NCI-H1417 (cell line): ENCODE data around the gene HOXB1.
A peak's percentile ranks its signal among the peaks of the same experiment; 100 is the strongest.
"Not testable (repeated sequence)": the region's sequence is repeated elsewhere in the genome, so short reads cannot be mapped to it uniquely, and the experiment has no call there.

Source experiments
- DNase-seq, 3 experiments: peaks; one replicate each; lab custom pipeline; 2025; lab: John Stamatoyannopoulos, UW

The HOXB1 gene

DNA sequence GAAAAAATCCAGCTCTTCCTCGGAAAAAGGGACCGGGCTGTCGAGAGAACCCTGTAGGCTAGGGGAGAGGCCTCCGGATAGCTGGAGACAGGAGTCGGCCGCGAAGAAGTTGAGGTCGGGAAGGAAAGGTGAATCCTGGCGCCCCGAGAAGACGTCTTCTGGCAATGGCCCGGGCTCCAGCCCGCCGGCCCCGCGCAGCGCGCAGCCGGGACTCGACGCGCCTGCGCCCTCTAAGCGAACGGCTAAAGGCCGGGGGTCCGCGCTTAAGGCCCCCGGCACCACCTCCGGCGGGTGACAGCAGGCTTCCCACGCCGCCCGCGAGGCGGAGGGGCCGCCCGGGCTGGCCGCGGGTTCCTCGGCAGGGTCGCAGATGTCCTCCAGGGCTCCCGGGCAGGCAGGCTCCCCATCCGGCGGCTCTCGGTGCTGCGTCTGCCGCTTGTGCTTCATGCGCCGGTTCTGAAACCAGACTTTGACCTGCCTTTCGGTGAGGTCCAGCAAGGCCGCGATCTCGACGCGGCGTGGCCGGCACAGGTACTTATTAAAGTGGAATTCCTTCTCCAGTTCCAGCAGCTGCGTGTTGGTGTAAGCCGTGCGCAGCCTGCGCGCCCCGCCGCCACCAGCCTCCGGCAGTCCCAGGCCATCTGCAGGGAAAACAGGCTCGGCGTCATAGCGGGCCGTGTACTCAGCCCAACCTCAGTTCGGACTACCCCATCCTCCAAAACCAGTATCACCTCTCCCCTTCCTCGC, 12.5 kb upstream of the HOXB1 start:
- peak in 2 of 3 experiments; percentile 71 to 74 for DNase-seq

DNA sequence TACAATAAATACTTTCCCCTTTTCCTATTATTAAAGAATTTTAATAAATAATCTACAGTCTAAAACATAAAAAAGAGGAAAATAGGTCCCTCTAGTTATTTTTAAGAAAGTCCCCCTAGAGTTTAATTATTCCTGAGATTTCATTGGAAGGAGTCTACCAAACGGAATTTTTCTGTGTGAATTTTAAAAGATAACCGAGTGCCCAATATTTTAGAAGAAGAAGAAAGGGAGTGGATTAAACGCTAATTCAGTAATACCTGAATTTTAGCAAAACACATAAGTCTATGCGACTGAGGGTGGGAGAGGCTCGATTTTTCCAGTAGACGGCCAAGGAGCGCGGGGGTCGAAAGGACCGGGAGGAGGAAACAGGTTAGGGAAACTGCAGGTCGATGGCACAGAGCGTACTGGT, 11.9 kb upstream of the HOXB1 start:
- no peak for DNase-seq

GRCh38 chr17:48542114-48542656, 11.4 kb upstream of the HOXB1 start:
- DNase-seq = no peak

DNA sequence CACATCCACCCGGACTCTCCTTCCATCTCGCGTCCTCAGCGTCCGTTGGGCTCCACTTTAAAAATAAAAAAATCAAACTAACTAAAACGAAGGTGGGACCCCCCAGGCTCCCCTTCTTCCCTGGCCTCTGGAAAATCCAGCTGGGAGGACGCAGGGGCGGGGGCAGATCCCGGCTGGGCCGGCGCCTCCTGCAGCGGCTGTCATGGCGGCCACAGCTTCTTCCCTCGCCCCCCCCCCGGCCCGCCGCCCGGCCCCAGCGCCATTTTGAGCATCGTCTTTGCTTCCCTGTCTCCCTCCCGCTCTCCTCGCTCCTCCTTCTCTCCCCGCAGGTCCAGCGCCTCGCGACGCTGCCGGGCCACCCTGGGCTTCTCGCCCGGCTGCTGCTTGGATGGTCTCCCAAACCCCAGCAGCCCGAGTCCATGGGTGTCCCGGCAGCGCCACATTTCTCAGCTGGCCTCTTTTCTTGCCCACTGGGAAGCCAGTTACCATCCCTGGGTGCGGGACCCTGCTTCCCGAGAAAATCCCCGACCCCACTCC, 10.8 kb upstream of the HOXB1 start:
- DNase-seq = no peak

DNA sequence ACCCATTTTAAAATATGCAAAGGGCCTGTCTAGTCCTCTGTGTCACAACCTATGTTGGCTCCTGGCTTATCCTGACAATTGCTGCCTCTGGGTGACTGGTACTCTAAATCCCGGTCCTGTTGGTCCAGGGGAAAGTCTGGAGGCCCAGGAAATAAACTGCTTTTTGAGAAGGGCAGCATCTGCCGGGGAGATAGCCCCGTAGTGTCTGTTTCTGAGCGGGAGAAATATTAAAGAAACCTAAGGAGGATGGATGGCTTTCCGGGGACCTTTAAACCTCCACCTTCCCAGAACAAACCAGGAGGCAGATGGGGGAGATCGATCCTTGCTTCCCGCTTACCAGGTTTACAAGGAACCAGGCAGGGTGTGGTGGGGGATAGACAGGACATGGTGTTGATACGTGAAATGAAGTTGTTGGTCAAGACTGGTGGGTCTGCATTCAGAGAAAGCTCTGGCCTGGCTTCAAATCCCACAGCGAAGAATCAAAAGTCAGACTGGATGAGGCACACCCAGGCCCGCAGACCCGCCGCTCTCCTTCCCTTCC, 10.3 kb upstream of the HOXB1 start:
- no peak for DNase-seq

- DNase-seq = no peak
Measured at GRCh38 chr17:48540213-48540612, 9.4 kb upstream of the HOXB1 start.

DNA sequence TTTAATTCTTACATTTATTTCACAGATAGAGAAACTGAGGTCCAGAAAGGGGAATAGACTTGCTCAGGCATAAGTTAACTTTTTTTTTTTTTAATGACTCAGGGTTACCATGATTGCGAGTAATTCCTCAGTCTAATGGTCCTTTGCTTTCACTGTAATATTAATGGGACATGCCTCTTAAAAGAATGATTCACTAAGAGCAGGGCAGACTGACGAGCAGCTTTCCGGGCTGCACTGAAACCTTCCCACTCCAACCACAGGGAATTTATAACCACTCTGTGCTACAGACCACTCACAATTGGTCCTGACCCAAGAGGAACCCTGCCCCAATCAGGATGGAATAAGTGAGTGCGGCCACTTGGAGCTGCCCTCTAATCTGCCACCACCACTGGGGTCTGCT, 8.4 kb upstream of the HOXB1 start:
- DNase-seq = no peak

DNA sequence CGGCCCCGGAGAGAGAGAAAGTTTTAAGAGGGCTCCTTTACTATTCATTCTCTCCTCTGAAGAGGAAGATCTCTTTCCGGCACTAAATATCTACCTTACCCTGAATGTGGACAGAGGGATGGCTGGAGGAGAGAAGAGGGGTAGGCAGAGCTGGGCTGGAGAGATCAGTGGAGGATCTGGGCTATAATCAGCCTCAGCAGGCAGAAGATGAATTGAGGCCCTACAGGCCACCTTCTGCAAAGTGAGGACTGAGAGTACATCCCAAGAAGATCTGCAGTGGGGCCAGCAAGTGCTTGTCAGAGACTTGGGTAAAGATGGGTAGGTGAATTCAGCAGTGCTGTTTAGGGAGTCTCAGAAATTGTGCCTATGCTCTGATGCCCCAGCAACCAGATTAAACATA, 6.5 kb upstream of the HOXB1 start:
- DNase-seq = no peak

GRCh38 chr17:48535793-48536559, 5.2 kb upstream of the HOXB1 start:
- DNase-seq = not testable (repeated sequence)

DNA sequence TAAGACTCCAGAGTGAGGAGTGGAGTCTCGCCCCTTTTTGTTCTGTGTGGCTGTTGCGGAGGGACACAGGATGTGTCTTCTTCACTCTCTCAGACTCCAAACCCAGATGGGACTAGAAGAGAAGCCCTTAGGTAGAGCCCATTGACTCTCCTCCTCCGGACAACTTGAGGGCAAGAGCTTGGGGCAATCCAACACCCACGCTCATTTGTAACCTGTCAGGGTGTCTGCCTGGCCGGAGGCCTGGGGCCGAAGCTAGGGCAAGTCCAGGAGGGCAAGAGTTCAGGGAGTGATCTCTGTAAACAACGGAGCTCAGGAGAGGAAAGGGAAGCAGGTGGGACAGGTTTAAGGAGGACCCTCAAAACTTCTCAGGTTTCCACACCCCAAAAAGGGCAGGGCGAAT, 1.4 kb upstream of the HOXB1 start:
- no peak for DNase-seq

DNA sequence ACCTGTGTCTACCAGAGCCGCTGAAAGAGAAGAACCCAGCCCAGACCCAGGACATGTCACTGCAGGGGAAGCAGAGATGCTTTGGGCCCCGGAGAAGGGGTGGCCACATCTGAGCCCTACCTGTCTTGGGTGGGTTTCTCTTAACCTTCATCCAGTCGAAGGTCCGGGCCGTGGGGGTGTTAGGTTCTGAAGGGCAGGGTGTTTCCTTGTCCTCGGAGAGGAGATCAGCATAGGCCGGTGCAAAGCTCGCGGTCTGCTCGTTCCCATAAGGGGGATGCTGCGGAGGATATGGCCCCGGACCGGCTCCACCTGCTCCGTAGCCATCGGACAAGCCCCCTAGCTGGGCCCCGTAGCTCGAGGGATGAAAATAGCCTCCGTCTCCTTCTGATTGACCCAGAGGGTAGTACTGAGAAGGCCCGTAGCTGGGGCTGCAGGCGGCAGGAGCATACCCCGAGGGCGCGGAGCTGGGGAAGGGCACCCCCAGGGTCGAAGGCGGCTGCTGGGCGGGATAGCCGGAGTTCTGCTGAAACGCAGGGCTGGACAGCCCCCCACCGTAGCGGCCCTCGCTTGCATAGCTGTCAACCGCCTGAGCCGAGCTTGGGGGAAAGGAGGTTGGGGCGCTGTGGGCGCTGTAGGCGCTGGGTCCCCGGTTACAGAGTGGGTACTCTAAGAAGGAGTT, 464 bp downstream of the HOXB1 start:
- DNase-seq = no peak

- DNase-seq = no peak
Measured at GRCh38 chr17:48529683-48530009, 1.2 kb downstream of the HOXB1 start.

GRCh38 chr17:48528936-48529682, 1.7 kb downstream of the HOXB1 start:
- no peak for DNase-seq

GRCh38 chr17:48528153-48528935, 2.5 kb downstream of the HOXB1 start:
- DNase-seq = no peak

- no peak for DNase-seq
Measured at GRCh38 chr17:48527547-48527932, 3.3 kb downstream of the HOXB1 start.

GRCh38 chr17:48526608-48527546, 3.9 kb downstream of the HOXB1 start:
- no peak for DNase-seq

- no peak for DNase-seq
Measured at GRCh38 chr17:48523010-48523409, 7.8 kb downstream of the HOXB1 start.

- peak in 2 of 3 experiments; percentile 61 to 80 for DNase-seq
Measured at GRCh38 chr17:48522031-48522653, 8.7 kb downstream of the HOXB1 start.

DNA sequence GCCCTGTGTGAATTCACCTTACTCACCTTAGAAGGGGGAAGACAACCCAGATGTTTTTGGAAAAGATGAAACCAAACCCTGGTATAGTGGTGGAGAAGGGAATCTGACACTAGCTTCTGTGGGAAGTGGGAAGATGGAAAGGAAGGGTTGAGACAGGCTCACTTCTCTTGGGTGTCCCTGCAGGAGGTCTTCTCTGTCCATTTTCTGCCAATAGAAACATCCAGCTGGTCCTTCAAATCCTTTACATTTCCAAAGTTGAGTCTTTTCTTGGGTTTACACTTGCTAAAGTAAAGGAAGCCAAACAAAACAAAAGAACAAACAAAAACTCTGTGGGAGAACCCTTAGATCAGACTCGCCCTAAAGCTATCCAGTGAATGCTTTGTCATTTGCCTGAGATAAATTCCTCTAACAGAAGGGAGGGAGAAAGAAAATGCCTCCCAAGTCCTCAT, 10.2 kb downstream of the HOXB1 start:
- no peak for DNase-seq
